Mesendoderm (in vitro differentiated cells): ENCODE measurements around the gene ANXA8L1. TPM values are rescaled to one million over a fixed set of nuclear protein-coding genes. Genes with fewer than 3 reads are reported as not detected.
"Not testable (repeated sequence)": the region's sequence is repeated elsewhere in the genome, so short reads cannot be mapped to it uniquely, and the experiment has no call there.

ENCODE experiments used
- DNase-seq: peaks from one replicate; pipeline ENCODE4 v3.0.0; 2013
- H2AK5ac ChIP-seq: 2 replicates; pipeline ENCODE4 v1.6.1; 2013; ENCODE audit warnings: low read length, inconsistent platforms
- H2BK120ac ChIP-seq: 2 replicates; pipeline ENCODE4 v1.6.1; 2013; ENCODE audit warnings: low read depth, mild to moderate bottlenecking, low read length, moderate library complexity, mixed read lengths
- H2BK15ac ChIP-seq: replicated peaks from 2 replicates; pipeline ENCODE4 v1.6.1; 2013; ENCODE audit warnings: low read depth, mild to moderate bottlenecking, moderate library complexity
- H2BK5ac ChIP-seq: 2 replicates; pipeline ENCODE4 v1.6.1; 2013; ENCODE audit warnings: low read length, inconsistent platforms
- H3K18ac ChIP-seq: 2 replicates; pipeline ENCODE4 v1.6.1; 2013; ENCODE audit warnings: mild to moderate bottlenecking, low read length, mixed read lengths
- H3K23ac ChIP-seq: one replicate; pipeline ENCODE4 v1.6.1; 2013; ENCODE audit warnings: low read length
- H3K27ac ChIP-seq: 2 replicates; pipeline ENCODE4 v1.5.1; 2013; ENCODE audit warnings: low read depth, mild to moderate bottlenecking, inconsistent platforms, low read length, moderate library complexity
- H3K27me3 ChIP-seq: 2 replicates; pipeline ENCODE4 v1.6.1; 2013; ENCODE audit warnings: low read length, control low read depth, mild to moderate bottlenecking, inconsistent platforms; ENCODE audit not compliant: insufficient read depth, poor library complexity
- H3K36me3 ChIP-seq: 2 replicates; pipeline ENCODE4 v1.6.1; 2013; ENCODE audit warnings: low read length, inconsistent platforms; ENCODE audit not compliant: control insufficient read depth, insufficient read depth
- H3K4ac ChIP-seq: one replicate; pipeline ENCODE4 v1.6.1; 2013; ENCODE audit warnings: low read depth, mild to moderate bottlenecking, low read length, moderate library complexity
- H3K4me1 ChIP-seq: 2 replicates; pipeline ENCODE4 v1.6.1; 2013; ENCODE audit warnings: low read depth, low read length, inconsistent platforms; ENCODE audit not compliant: control insufficient read depth
- H3K4me2 ChIP-seq: 2 replicates; pipeline ENCODE4 v1.6.1; 2013; ENCODE audit warnings: low read length
- H3K4me3 ChIP-seq: 2 replicates; pipeline ENCODE4 v1.5.1; 2013; ENCODE audit warnings: mild to moderate bottlenecking, low read length
- H3K56ac ChIP-seq: one replicate; pipeline ENCODE4 v1.6.1; 2013; ENCODE audit warnings: low read length
- H3K79me1 ChIP-seq: 2 replicates; pipeline ENCODE4 v1.6.1; 2013; ENCODE audit warnings: low read length, inconsistent platforms
- H3K79me2 ChIP-seq: 2 replicates; pipeline ENCODE4 v1.6.1; 2013; ENCODE audit warnings: mild to moderate bottlenecking, low read length; ENCODE audit not compliant: control insufficient read depth, insufficient read depth
- H3K9ac ChIP-seq: 2 replicates; pipeline ENCODE4 v1.6.1; 2013; ENCODE audit warnings: low read length, inconsistent platforms
- H4K5ac ChIP-seq: one replicate; pipeline ENCODE4 v1.6.1; 2013; ENCODE audit warnings: low read length
- H4K8ac ChIP-seq: one replicate; pipeline ENCODE4 v1.6.1; 2013; ENCODE audit warnings: low read depth, mild to moderate bottlenecking, control low read depth, low read length, moderate library complexity
- WGBS: extraction: QIAGEN DNeasy Blood & Tissue Kit; methylation state at CpG from one replicate; pipeline ENCODE4 v1.1.7; 2013; ENCODE audit warnings: low lambda C conversion rate, missing lambda C conversion rate; ENCODE audit not compliant: insufficient coverage; ENCODE audit errors: extremely low coverage; 5-methylcytosine and 5-hydroxymethylcytosine counted together
- polyA plus RNA-seq, 2 experiments: library from polyadenylated mRNA; stranded (reverse); fragments of 200-250 nt; gene quantifications; one replicate each; pipeline ENCODE4 v1.2.3, GENCODE V29; 2013

ANXA8L1 gene, protein sequence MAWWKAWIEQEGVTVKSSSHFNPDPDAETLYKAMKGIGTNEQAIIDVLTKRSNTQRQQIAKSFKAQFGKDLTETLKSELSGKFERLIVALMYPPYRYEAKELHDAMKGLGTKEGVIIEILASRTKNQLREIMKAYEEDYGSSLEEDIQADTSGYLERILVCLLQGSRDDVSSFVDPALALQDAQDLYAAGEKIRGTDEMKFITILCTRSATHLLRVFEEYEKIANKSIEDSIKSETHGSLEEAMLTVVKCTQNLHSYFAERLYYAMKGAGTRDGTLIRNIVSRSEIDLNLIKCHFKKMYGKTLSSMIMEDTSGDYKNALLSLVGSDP
- 0.22 TPM for polyA plus RNA-seq (2013, experiment 1 of 2)
- 0.13 TPM for polyA plus RNA-seq (2013, experiment 2 of 2)

DNA sequence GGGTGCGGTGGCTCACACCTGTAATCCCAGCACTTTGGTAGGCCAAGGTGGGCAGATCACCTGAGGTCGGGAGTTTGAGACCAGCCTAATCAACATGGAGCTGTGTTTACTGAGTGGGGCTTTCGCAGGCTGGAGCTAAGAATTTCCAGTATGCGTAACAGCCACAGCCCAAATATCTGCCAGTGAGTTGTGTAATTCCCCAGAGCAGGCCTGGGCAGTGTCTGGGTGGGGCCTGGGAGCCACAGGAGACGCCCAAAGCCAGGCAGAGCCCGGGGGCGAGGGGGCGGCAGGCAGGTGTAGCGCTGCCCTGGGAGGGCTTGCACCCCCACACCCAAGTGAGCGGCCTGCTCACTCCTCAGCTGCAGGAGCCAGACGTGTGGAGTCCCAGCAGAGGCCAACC, at the start of gene ANXA8L1:
TSS of gene ANXA8L1 (plus strand) at position 371 of the 400 bp plus-strand sequence. CDS start 76 bp downstream, outside the sequence.
- not testable (repeated sequence) for H3K79me2 ChIP-seq, H3K4ac ChIP-seq, H2BK120ac ChIP-seq, H3K4me1 ChIP-seq, H4K8ac ChIP-seq, H3K79me1 ChIP-seq, DNase-seq, H3K18ac ChIP-seq, H3K4me3 ChIP-seq, H3K27ac ChIP-seq, H3K4me2 ChIP-seq, H2AK5ac ChIP-seq, H4K5ac ChIP-seq, H2BK15ac ChIP-seq, H3K36me3 ChIP-seq, H3K23ac ChIP-seq, H3K56ac ChIP-seq, H3K9ac ChIP-seq, H2BK5ac ChIP-seq, H3K27me3 ChIP-seq
- no CpG with 5 or more reads among the region's 11 CpGs for WGBS

DNA sequence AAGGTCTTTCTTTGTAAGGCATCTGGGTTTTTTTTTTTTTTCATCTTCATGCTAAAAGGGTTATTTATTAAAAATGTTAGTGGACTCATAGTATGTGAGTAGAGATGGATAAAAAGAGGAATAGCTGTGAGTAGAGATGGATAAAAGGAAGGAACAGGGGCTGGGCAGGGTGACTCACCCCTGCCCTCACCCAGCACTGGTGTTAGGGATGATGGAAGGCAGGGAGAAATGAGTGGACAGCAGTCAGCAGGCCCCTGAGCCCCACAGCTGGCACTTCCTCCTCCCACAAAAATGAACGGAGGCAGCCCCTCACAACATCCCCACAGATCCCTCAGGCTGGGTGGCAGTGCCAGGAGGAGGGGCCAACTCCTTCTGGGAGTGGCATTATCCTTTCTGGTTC, 49.5 kb upstream of the ANXA8L1 start:
- no peak overlapping the region for H4K5ac ChIP-seq
- H3K18ac ChIP-seq: no peak overlapping the region
- H3K36me3 ChIP-seq: no peaks in the 10 kb centered on the region
- no peak overlapping the region for H3K9ac ChIP-seq
- no peaks in the 10 kb centered on the region for H3K4me1 ChIP-seq
- no peaks in the 10 kb centered on the region for H3K79me2 ChIP-seq
- no peak overlapping the region for H3K4ac ChIP-seq
- H2AK5ac ChIP-seq: no peak overlapping the region
- no peak overlapping the region for H3K4me2 ChIP-seq
- H2BK15ac ChIP-seq: no peak overlapping the region
- no peak overlapping the region for H3K4me3 ChIP-seq
- no peaks in the 10 kb centered on the region for H3K27me3 ChIP-seq
- no peak for DNase-seq
- no peak overlapping the region for H3K56ac ChIP-seq
- no CpG with 5 or more reads among the region's 1 CpG for WGBS
- H4K8ac ChIP-seq: no peak overlapping the region
- H3K79me1 ChIP-seq: no peaks in the 10 kb centered on the region
- no peak overlapping the region for H3K23ac ChIP-seq
- no peak overlapping the region for H2BK120ac ChIP-seq
- no peak overlapping the region for H3K27ac ChIP-seq
- no peak overlapping the region for H2BK5ac ChIP-seq

DNA sequence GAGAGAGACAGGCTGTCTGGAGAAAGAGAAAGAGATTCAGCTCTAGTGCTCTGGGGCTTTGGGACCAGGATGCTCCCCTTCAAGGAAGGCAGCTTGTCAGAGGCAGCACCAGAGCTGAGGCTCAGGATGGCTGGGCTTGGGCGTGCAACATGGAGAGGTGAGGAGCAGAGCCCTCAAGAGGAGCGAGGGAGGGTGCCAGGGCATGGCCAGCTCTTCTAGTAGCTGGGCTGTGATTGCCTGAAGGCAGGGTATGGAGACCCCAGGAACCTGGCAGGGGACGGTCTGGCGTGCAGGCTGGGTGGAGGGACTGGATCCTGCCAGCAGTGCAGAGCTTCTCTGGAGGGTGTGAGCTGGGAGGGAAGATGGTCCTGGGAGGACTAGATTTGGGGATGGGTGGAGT, 48.6 kb upstream of the ANXA8L1 start:
- no peak overlapping the region for H3K4me2 ChIP-seq
- H2BK5ac ChIP-seq: no peak overlapping the region
- no peak overlapping the region for H2BK120ac ChIP-seq
- H3K4me1 ChIP-seq: no peaks in the 10 kb centered on the region
- no peaks in the 10 kb centered on the region for H3K27me3 ChIP-seq
- no peak overlapping the region for H3K9ac ChIP-seq
- no peak overlapping the region for H3K23ac ChIP-seq
- no peak overlapping the region for H3K56ac ChIP-seq
- no peak overlapping the region for H3K18ac ChIP-seq
- no peaks in the 10 kb centered on the region for H3K79me2 ChIP-seq
- H3K27ac ChIP-seq: no peak overlapping the region
- H2AK5ac ChIP-seq: no peak overlapping the region
- no CpG with 5 or more reads among the region's 4 CpGs for WGBS
- no peak for DNase-seq
- H3K4me3 ChIP-seq: no peak overlapping the region
- H2BK15ac ChIP-seq: no peak overlapping the region
- no peak overlapping the region for H4K8ac ChIP-seq
- H3K36me3 ChIP-seq: no peaks in the 10 kb centered on the region
- H3K4ac ChIP-seq: no peak overlapping the region
- no peak overlapping the region for H4K5ac ChIP-seq
- no peaks in the 10 kb centered on the region for H3K79me1 ChIP-seq

DNA sequence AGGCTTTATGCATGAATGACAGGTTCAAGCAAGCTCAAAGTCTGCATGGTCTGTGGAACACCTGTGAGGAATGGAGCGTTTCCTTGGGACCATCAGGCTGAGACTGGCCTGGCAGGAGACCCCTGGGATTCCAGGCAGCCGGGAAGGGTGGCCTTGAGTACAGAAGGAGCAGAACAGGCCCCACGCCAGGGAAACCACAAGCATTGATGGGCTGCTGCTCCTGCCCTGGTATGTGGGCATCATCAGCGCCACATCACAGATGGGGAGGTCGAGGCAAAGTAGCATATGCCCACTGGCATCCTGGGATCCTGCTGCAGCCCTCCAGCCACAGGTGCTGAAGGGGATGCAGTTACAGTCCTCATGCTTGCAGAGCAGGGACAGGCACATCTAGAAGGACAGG, 47.9 kb upstream of the ANXA8L1 start:
- H3K79me1 ChIP-seq: no peaks in the 10 kb centered on the region
- H2BK5ac ChIP-seq: no peak overlapping the region
- H4K8ac ChIP-seq: no peak overlapping the region
- H3K27me3 ChIP-seq: no peaks in the 10 kb centered on the region
- no peak overlapping the region for H3K9ac ChIP-seq
- H3K18ac ChIP-seq: no peak overlapping the region
- no peaks in the 10 kb centered on the region for H3K4me1 ChIP-seq
- no peak overlapping the region for H4K5ac ChIP-seq
- H3K56ac ChIP-seq: no peak overlapping the region
- no peak overlapping the region for H3K4ac ChIP-seq
- H2BK15ac ChIP-seq: no peak overlapping the region
- H2AK5ac ChIP-seq: no peak overlapping the region
- H3K4me3 ChIP-seq: no peak overlapping the region
- no peak overlapping the region for H3K27ac ChIP-seq
- no peak overlapping the region for H3K23ac ChIP-seq
- no peak for DNase-seq
- no peak overlapping the region for H2BK120ac ChIP-seq
- no peaks in the 10 kb centered on the region for H3K79me2 ChIP-seq
- WGBS: no CpG with 5 or more reads among the region's 5 CpGs
- no peaks in the 10 kb centered on the region for H3K36me3 ChIP-seq
- no peak overlapping the region for H3K4me2 ChIP-seq

DNA sequence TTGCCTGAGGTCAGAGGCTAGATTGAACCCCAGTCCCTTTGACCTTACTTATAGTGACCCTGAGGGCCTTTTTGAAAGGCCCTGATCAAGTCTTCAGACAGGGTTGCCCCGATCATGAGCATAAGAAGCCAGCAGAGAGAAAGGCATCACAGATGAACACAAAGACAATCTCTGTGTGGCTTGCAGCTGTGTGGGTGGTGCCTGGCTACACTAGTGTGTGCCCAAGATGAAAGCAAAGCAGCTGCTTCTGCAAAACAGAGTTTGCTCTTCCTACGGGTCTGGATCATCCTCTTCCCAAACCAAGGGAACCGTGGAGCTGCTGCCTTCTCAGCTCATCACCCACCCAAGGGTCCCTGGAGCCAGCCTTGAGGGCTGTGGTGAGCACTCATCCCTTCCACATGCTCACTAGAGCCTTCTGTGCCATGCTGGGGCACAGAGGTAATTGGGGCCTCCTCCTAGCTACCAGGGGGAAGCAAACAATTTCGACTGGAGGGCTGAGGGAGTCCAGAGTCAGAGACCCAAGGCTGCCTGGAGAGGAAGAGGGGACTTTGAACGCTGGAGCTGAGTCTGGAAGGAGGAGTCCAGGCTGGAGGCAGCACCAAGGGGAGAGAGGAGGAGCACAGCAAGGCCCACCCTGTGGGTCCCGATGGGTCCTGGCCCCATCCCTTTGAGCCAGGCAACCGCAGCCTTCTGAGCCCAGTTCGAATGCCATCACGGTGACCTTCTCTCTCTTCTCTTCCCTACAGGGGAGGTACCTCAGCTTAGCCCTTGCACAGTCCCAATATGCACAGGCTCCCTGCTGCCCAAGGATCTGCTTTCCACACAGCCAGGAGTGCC, 46.5 kb upstream of the ANXA8L1 start:
- H3K56ac ChIP-seq: no peak overlapping the region
- H3K4me1 ChIP-seq: no peaks in the 10 kb centered on the region
- no peak overlapping the region for H3K4me2 ChIP-seq
- H4K5ac ChIP-seq: no peak overlapping the region
- H3K27me3 ChIP-seq: no peaks in the 10 kb centered on the region
- no peak overlapping the region for H3K9ac ChIP-seq
- H2AK5ac ChIP-seq: no peak overlapping the region
- H3K79me2 ChIP-seq: no peaks in the 10 kb centered on the region
- no peak overlapping the region for H2BK5ac ChIP-seq
- no peak overlapping the region for H3K18ac ChIP-seq
- no peak overlapping the region for H3K23ac ChIP-seq
- H4K8ac ChIP-seq: no peak overlapping the region
- no peak overlapping the region for H2BK120ac ChIP-seq
- no peak for DNase-seq
- no peak overlapping the region for H3K4ac ChIP-seq
- H2BK15ac ChIP-seq: no peak overlapping the region
- no peak overlapping the region for H3K27ac ChIP-seq
- no peaks in the 10 kb centered on the region for H3K79me1 ChIP-seq
- no CpG with 5 or more reads among the region's 9 CpGs for WGBS
- H3K36me3 ChIP-seq: no peaks in the 10 kb centered on the region
- H3K4me3 ChIP-seq: no peak overlapping the region
